RPMI8226 (cell line): ENCODE results near the gene CCDC190.
"Not testable (repeated sequence)": the region's sequence is repeated elsewhere in the genome, so short reads cannot be mapped to it uniquely, and the experiment has no call there.

ENCODE experiments used
- DNase-seq: peaks from one replicate; pipeline ENCODE4 v3.0.0-alpha.2; 2015

The CCDC190 gene

DNA sequence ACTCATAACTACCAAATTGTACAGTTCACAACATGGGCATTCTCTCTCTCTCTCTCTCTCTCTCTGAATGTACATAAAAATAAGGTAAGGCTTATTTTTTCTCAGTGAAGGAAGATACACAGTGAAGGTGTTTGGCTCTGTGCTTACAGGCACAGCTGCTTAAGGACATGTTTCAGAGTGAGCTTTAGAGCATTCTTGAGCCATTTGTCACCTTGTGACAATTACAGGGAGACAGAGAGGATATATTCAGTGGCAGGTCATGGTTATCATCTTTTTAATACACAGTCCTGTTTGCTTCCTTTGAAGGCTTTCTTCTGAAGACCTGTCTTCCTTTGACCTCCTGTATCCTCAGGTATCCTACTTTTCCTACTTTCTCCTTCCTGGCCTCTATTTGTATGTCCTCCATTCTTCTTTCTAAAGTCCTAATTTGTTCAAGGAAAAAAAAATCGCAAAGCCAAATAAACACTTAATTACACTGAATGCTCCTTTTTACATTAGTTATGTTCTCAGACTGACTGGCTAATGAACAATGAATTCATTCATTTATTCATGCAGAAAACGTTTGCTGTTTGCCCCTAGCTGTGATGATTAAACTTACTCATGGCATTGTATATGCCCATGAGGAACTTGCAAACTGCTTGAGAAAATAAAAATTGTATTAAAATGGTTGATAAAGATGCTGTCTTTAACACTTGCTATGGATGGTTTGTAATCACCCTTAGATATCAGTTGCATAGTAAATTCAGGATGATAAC is 37.0 kb downstream of the CCDC190 start:
- DNase-seq: no peak

GRCh38 chr1:162823231-162823630 is 37.7 kb downstream of the CCDC190 start:
- DNase-seq: no peak

- no peak for DNase-seq
These were observed 38.4 kb downstream of the CCDC190 start for GRCh38 chr1:162822391-162823200.

DNA sequence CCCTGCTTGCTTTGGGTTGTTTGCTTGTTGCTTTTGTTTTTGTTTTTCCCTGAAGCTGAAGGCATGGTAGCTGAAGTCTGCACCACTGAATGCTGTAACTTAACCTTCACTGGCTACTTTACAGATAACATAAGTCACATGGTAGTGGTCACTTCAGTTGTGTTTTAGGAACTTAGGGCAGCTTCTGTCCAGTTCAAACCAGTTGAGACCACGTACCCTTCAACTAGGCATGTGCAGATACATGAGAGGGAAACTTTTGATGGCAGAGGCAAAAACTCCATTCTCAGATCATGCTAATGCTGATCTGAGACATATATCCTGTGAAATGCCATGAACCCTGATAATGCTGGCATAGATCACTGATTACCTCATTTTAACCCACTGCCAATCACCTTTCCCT is 42.3 kb downstream of the CCDC190 start:
- DNase-seq: not testable (repeated sequence)

DNA sequence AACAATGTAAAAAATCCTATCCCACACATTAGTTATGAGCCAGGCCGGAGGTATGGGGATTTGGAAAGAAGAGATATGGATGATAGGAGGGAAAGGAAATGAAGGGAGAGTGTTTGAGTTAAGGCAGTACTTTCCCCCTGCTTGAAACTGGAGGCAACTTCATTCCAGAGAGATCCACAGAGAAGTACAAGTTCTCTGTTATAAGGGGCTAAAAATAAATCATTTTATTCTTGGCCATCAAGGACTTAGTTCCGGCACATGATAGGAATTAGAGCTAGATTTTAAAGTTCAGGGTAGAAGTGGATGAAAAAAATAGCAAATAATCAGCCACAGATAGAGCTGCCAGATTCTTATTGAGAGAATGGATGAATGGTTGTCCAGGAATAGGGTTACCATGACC is 42.8 kb downstream of the CCDC190 start:
- DNase-seq: not testable (repeated sequence)

DNA sequence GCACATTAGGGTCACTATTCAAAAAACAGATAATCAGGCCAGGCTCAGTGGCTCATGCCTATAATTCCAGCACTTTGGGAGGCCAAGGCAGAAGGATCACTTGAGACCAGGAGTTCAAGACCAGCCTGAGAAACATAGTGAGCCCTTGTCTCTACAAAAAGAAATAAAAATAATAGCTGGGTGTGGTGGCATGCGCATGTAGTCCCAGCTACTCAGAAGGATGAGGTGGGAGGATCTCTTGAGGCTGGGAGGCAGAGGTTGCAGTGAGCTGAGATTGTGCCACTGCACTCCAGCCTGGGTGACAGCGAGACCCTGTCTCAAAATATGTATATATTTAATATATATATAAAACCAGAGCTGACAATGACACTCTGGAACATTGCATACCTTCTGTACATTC is 48.6 kb downstream of the CCDC190 start:
- not testable (repeated sequence) for DNase-seq

- DNase-seq: not testable (repeated sequence)
These were observed 53.5 kb downstream of the CCDC190 start for GRCh38 chr1:162807503-162807902.
